PC-9 (cell line): Measurements from ENCODE around the gene RBM39. TPM values are rescaled to one million over a fixed set of nuclear protein-coding genes. Genes with fewer than 3 reads are reported as not detected.

ENCODE experiments used
- BruUV-seq: library from RNA; stranded (reverse); fragments of 400-500 nt; replicated peaks from 2 replicates; lab custom pipeline; 2021; lab: Mats Ljungman, UMichigan
- CTCF ChIA-PET: fragments of 300-600 bp; sonication (Branson Sonifier 250); formaldehyde crosslinking; loops from one replicate; lab custom pipeline; 2022; ENCODE audit warnings: antibody characterized with exemption; lab: Charles Lee
- POLR2A ChIA-PET: fragments of 300-600 bp; sonication (Branson Sonifier 250); formaldehyde crosslinking; loops from one replicate; lab custom pipeline; 2022; ENCODE audit warnings: antibody characterized with exemption; ENCODE audit not compliant: unreplicated experiment; lab: Charles Lee
- DNase-seq, 2 experiments: peaks; one replicate each; pipeline versions ENCODE4 v3.0.0 to v3.0.0-alpha.2; 2015 to 2022; ENCODE audit warnings: mixed read lengths in 1 of 2
- H2AFZ ChIP-seq: fragments of 200-600 bp; sonication (generic); 2 replicates; pipeline ENCODE4 v1.8.1; 2017; ENCODE audit warnings: antibody characterized with exemption
- H3F3A ChIP-seq: fragments of 200-600 bp; sonication (generic); 2 replicates; pipeline ENCODE4 v1.8.1; 2017; ENCODE audit warnings: antibody characterized with exemption, mild to moderate bottlenecking, low read depth; ENCODE audit not compliant: insufficient read depth
- H3K27ac ChIP-seq: fragments of 200-600 bp; sonication (generic); 2 replicates; pipeline ENCODE4 v1.6.1; 2016; ENCODE audit warnings: mixed run types
- H3K27me3 ChIP-seq: fragments of 200-600 bp; sonication (generic); 2 replicates; pipeline ENCODE4 v1.6.1; 2016; ENCODE audit warnings: low read depth, mixed run types; ENCODE audit not compliant: insufficient read depth
- H3K36me3 ChIP-seq: fragments of 200-600 bp; sonication (generic); 2 replicates; pipeline ENCODE4 v1.6.1; 2016; ENCODE audit warnings: low read depth, mixed run types
- H3K4me1 ChIP-seq: fragments of 200-600 bp; sonication (generic); replicated peaks from 2 replicates; pipeline ENCODE4 v1.6.1; 2016; ENCODE audit warnings: mixed run types; ENCODE audit not compliant: insufficient read depth
- H3K4me2 ChIP-seq: fragments of 200-600 bp; sonication (generic); 2 replicates; pipeline ENCODE4 v1.6.1; 2017; ENCODE audit warnings: mixed run types
- H3K4me3 ChIP-seq: fragments of 200-600 bp; sonication (generic); 2 replicates; pipeline ENCODE4 v1.6.1; 2016; ENCODE audit warnings: mixed run types
- H3K79me2 ChIP-seq: fragments of 200-600 bp; sonication (generic); 2 replicates; pipeline ENCODE4 v1.6.1; 2017; ENCODE audit warnings: low read depth, mixed run types
- H3K9me2 ChIP-seq: fragments of 200-600 bp; sonication (generic); 2 replicates; pipeline ENCODE4 v1.8.1; 2017; ENCODE audit warnings: mild to moderate bottlenecking; ENCODE audit not compliant: insufficient read depth
- H3K9me3 ChIP-seq: fragments of 200-600 bp; sonication (generic); 2 replicates; pipeline ENCODE4 v1.8.1; 2016; ENCODE audit warnings: low read depth; ENCODE audit not compliant: insufficient read depth
- H4K20me1 ChIP-seq: fragments of 200-600 bp; sonication (generic); 2 replicates; pipeline ENCODE4 v1.8.1; 2017; ENCODE audit not compliant: insufficient read depth
- CTCF ChIP-seq: fragments of 200-600 bp; sonication (generic); conservative IDR thresholded peaks from 2 replicates; pipeline ENCODE4 v1.6.1; 2017; ENCODE audit warnings: mixed run types, antibody characterized with exemption, mild to moderate bottlenecking, moderate library complexity
- EZH2 ChIP-seq: fragments of 200-600 bp; sonication (generic); IDR thresholded peaks from 2 replicates; pipeline ENCODE4 v1.8.0; 2017; ENCODE audit warnings: antibody characterized with exemption, low read depth
- intact Hi-C: fragments of 100-400 bp; cut with micrococcal nuclease; formaldehyde crosslinking; loops from one replicate; pipeline ENCODE4 v1.10.0; 2022; ENCODE audit not compliant: unreplicated experiment
- total RNA-seq: library from RNA; stranded (reverse); gene quantifications from 2 replicates; pipeline ENCODE4 v1.2.3, GENCODE V29; 2021

The RBM39 gene
- total RNA-seq, 1 experiment from 2014 or later, result 379 TPM

- no peak overlapping the region for H3K4me3 ChIP-seq
- H3K79me2 ChIP-seq, result peaks cover 91% of the 10 kb centered on the region
- no peak overlapping the region for H3K27ac ChIP-seq
- DNase-seq, result no peak
- H3K27me3 ChIP-seq, result no peaks in the 10 kb centered on the region
- no TSS peak for BruUV-seq
- H2AFZ ChIP-seq, result no peak overlapping the region
- H3K36me3 ChIP-seq, result peaks cover 84% of the 10 kb centered on the region
- POLR2A ChIA-PET, result interaction anchor here (0.7 kb wide), 1 partner anchor 1060 kb away, joined by 3 read pairs; no protein-coding TSS in a partner anchor
- peaks cover 99% of the 10 kb centered on the region for H4K20me1 ChIP-seq
- H3K4me1 ChIP-seq, result no peaks in the 10 kb centered on the region
- CTCF ChIA-PET, result no interaction called here
- H3K4me2 ChIP-seq, result no peak overlapping the region
- H3F3A ChIP-seq, result peaks cover 94% of the 10 kb centered on the region
- H3K9me2 ChIP-seq, result no peaks in the 10 kb centered on the region
- TF ChIP-seq EZH2 (no peak), CTCF (no peak)
- intact Hi-C loops, result no loop called here
- no peaks in the 10 kb centered on the region for H3K9me3 ChIP-seq
Observed at GRCh38 chr20:35721219-35721618, 20.8 kb downstream of the RBM39 start.

- no peak overlapping the region for H3K4me2 ChIP-seq
- peaks cover 97% of the 10 kb centered on the region for H4K20me1 ChIP-seq
- H3F3A ChIP-seq, result peaks cover 93% of the 10 kb centered on the region
- intact Hi-C loops, result no loop called here
- H3K79me2 ChIP-seq, result peaks cover 90% of the 10 kb centered on the region
- no peak for TF ChIP-seq CTCF
- TF ChIP-seq EZH2, result no peak
- POLR2A ChIA-PET, result interaction anchor here (0.7 kb wide), 1 partner anchor 1059 kb away, joined by 3 read pairs; no protein-coding TSS in a partner anchor
- no peak overlapping the region for H3K4me3 ChIP-seq
- no peak overlapping the region for H2AFZ ChIP-seq
- CTCF ChIA-PET, result interaction anchor here (0.5 kb wide), 1 partner anchor 54 kb away, joined by 5 read pairs; no protein-coding TSS in a partner anchor
- no TSS peak for BruUV-seq
- no peaks in the 10 kb centered on the region for H3K9me3 ChIP-seq
- no peaks in the 10 kb centered on the region for H3K9me2 ChIP-seq
- DNase-seq, result no peak
- peaks cover 81% of the 10 kb centered on the region for H3K36me3 ChIP-seq
- no peaks in the 10 kb centered on the region for H3K27me3 ChIP-seq
- no peaks in the 10 kb centered on the region for H3K4me1 ChIP-seq
- H3K27ac ChIP-seq, result no peak overlapping the region
Observed at GRCh38 chr20:35720165-35721123, 21.6 kb downstream of the RBM39 start.

GRCh38 chr20:35719717-35720116 is 22.3 kb downstream of the RBM39 start:
- H3K79me2 ChIP-seq, result peaks cover 90% of the 10 kb centered on the region
- TF ChIP-seq CTCF (no peak), EZH2 (no peak)
- H3K4me1 ChIP-seq, result no peaks in the 10 kb centered on the region
- H2AFZ ChIP-seq, result no peak overlapping the region
- H3K27me3 ChIP-seq, result no peaks in the 10 kb centered on the region
- H3F3A ChIP-seq, result peaks cover 94% of the 10 kb centered on the region
- no peak for DNase-seq
- H3K4me2 ChIP-seq, result no peak overlapping the region
- H3K27ac ChIP-seq, result no peak overlapping the region
- no TSS peak for BruUV-seq
- peaks cover 82% of the 10 kb centered on the region for H3K36me3 ChIP-seq
- CTCF ChIA-PET, result interaction anchor here (0.5 kb wide), 1 partner anchor 53 kb away, joined by 5 read pairs; no protein-coding TSS in a partner anchor
- peaks cover 97% of the 10 kb centered on the region for H4K20me1 ChIP-seq
- intact Hi-C loops, result no loop called here
- H3K9me2 ChIP-seq, result no peaks in the 10 kb centered on the region
- POLR2A ChIA-PET, result no interaction called here
- no peak overlapping the region for H3K4me3 ChIP-seq
- H3K9me3 ChIP-seq, result no peaks in the 10 kb centered on the region
